Measurements from ENCODE around the gene AMBRA1.
"Not testable (repeated sequence)": the region's sequence is repeated elsewhere in the genome, so short reads cannot be mapped to it uniquely, and the experiment has no call there.

AMBRA1 gene

DNA sequence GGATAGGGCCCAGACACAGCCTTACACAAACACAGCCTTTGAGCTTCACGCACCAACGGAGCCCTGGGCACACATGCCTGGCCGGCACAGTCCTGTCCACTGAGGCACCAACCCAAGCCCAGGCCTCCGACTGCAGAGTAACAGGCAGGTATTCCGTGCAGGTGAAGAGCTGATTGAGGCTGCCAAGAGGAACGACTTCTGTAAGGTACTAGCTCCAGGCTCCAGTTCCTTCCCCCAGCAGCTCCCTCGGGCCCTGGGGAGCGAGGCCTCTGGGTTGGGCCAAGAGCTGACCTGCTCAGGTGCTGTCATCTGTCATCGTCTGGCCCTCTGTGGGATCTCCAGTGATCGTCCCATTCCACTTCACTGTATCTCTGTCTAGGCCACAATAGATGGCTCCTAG lies 215.5 kb downstream of the AMBRA1 start:
- no peak for DNase-seq

DNA sequence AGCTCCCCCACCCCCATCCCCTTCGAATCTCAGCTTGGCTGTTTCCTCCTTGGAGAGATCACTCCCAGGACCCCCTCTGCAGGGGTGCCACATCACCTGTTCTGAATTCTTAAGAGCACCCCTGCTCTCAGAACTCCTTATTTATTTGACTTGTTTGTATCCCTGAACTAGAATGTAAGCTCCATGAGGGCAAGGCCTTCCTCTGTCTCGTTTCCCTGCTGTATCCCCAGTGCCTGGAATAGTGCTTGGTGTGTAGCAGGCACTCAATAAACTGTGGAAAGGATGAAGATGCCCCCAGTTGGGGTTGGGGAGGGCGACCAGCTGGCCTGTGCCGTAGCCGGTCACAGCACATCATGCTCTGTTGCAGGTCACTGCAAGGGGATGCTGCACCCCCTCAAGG lies 216.0 kb downstream of the AMBRA1 start:
- no peak for DNase-seq

DNA sequence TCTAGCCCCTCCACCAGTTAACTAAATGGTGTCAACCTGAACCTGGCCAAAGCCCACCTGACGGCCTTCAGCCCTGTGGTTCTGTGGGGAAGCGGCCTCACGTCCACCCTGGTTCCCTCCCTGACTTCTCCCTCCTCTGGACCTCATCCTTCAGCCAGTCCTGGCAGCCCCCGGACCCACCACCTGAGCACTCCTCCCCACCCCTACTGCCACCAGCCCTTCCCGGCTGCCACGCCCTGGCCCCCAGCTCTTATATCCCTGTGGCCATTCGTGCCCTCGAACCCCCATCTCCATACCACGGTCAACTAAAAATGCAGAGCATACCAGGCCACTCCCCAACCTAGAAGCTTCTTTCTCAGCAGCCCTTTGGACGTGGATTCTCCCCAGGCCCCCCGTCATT lies 216.5 kb downstream of the AMBRA1 start:
- DNase-seq, result no peak

DNA sequence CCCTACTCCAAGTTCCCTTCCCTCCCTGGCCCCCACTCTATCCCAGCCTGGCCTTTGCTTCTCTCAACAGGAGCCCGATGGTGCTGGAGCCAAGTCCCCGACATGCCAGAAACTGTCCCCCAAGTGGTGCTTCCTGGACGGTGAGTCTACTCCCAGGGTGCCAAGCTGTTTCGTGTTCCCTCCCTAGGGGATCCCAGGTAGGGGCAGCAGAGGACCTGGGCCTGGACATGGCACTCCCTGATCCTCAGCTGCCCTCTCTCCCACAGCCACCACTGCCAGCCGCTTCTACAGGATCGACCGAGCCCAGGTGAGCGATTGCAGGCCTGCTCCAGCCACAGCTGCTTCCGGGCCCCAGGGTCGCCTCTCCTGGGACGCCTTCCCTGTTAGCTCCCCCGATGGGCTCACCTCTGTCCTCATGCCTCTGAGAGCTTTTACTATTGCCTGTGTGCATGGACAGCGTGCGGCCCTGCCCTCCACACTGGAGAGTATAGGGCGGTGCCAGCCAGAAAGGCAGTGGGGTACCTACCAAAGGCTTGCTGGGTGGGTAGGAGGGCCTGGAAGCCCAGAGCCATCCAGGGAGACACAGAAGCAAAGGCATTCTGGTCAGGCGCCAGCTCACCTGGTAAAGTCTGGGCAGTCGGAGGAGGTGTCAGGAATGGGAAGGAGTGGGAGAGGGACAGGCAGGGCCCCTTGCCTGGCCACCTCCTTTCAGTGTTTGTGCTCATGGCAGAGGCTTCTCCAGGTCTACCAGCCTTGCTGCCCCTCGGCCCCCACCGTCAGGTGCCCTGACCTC lies 217.4 kb downstream of the AMBRA1 start:
- no peak for DNase-seq

DNA sequence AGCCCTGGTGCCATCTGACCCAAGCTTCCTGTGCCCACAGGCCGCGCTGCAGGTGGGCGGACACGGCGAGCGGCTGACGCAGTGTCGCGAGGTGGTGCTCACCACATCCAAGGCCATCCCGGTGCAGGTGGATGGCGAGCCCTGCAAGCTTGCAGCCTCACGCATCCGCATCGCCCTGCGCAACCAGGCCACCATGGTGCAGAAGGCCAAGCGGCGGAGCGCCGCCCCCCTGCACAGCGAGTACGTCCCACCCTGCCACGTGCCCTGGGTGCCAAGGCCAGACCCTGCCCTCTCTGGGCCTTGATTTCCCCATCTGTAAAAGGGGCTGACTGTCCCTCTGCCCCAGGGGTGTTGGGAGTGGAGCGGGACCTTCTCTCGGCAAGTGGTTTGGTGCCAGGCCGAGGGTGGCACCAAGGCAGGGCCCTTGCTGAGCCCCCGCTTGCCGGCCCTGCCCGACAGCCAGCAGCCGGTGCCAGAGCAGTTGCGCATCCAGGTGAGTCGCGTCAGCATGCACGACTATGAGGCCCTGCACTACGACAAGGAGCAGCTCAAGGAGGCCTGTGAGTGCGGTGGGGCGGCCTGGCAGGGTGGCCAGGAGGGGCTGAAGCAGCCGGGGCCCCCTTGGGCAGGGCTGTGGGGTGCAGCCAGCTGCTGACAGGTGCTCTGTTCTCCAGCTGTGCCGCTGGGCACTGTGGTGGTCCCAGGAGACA lies 218.3 kb downstream of the AMBRA1 start:
- DNase-seq, result no peak

DNA sequence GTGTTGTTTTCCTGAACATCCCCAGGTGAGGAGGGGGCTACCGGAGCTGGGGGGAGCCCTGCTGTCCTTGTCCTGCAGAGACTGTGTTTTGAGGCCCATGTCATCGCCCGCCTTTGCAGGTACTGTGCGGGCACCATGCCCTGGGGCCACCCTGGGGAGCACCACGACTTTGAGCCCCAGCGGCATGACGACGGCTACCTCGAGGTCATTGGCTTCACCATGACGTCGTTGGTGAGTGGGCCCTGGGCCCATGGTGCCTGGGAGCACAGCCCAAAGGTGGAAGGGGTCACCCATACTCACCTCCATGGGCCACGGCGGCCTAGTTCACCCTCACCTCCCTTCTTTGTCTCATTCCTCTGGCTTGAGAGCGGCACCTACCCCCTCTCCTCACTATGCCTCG lies 219.0 kb downstream of the AMBRA1 start:
- DNase-seq, result no peak

DNA sequence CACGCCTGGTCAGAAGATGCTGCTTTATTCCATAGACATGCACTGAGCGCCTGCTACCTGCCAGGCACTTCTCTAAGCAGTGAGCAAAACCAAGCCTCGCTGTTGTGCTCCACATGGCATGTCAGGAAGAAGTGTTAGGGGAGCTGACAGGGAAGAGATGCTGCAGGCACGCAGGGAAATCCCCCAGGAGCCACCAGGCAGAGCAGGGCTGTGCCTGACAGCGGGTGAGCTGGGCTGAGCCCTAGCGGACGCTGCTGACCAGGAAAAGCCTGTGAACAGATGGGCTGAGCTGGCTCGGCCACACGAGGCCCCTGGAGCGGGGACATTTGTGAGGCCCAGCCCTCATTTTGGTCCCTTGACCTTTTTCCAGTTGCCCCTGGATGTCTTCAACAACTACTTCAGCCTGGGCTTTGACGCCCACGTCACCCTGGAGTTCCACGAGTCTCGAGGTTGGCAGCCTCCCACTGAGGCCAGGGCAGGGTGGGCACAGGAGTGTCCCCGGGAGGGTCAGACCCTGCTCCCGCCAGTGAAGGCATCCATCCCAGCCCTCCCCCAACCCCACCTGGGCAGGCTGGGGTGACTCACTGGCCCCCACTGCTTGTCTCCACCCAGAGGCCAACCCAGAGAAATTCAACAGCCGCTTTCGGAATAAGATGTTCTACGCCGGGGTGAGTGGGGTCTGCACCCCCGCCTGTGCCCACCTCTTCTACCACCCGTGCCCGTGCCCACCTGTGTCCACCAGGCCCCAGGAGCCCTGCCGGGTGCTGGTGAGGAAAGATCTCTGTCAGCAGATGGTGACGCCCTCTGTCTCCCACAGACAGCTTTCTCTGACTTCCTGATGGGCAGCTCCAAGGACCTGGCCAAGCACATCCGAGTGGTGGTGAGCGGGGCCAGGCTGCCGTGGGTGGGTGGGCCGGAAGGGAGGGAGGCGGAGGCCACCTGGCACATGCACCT lies 219.8 kb downstream of the AMBRA1 start:
- DNase-seq, result no peak

DNA sequence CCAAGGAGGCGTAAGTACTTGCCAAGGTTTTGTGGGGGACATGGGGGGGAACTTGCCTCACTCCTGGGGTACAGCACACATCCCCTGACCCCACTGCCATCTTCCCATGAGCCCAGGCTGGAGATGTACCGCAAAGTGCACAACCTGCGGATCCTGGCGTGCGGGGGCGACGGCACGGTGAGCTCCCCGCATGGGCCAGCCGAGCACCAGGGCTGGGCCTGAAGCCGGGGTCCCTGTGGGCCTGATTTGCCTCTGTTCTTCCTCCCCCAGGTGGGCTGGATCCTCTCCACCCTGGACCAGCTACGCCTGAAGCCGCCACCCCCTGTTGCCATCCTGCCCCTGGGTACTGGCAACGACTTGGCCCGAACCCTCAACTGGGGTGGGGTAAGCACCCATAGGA lies 221.3 kb downstream of the AMBRA1 start:
- not testable (repeated sequence) for DNase-seq

DNA sequence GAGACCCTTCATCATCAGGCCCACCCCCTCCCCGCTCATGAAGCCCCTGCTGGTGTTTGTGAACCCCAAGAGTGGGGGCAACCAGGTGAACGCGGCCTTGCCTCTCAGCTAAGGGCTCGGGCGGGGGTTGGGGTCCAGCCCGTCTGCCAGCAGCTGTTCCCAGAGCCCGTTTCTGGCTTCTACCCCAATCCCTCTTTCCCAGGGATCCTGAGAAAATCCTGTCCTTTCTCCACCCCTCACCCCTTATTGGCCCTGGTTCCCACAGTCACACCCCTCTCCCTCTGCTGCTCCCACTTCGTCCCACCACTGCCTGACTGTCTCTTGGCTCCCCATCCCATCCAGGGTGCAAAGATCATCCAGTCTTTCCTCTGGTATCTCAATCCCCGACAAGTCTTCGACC lies 221.7 kb downstream of the AMBRA1 start:
- no peak for DNase-seq

DNA sequence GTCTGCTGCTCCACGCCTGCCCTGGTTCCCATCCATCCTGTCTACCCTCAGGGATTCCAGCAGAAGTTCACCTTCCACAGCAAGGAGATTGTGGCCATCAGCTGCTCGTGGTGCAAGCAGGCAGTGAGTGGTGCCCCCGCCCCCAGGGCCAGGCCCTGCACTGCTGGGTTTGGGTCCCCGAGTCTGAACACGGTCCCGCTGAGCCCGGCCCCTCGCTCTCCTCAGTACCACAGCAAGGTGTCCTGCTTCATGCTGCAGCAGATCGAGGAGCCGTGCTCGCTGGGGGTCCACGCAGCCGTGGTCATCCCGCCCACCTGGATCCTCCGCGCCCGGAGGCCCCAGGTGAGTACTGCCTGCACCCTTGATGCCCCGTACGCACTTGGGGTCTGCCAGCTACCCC lies 222.6 kb downstream of the AMBRA1 start:
- DNase-seq, result not testable (repeated sequence)

DNA sequence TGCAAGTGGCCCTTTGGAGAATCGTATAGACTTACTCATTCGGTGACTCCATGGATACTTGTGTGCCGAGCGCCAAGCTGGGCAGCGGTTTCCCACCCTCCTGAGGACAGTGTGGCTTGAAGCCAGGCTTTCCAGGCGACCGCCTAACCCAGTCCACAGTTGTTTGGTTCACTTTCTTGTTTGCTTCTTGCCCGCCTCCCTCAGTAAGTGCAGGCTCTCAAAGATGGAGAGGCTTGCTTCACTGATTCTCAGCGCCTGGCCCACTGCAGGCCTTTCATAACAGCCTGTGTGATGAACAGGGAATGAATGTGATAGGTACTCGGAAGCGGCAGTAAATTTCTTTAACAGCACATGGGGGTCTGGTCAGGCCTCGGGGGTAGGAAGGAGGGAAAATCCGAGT lies 223.6 kb downstream of the AMBRA1 start:
- no peak for DNase-seq

DNA sequence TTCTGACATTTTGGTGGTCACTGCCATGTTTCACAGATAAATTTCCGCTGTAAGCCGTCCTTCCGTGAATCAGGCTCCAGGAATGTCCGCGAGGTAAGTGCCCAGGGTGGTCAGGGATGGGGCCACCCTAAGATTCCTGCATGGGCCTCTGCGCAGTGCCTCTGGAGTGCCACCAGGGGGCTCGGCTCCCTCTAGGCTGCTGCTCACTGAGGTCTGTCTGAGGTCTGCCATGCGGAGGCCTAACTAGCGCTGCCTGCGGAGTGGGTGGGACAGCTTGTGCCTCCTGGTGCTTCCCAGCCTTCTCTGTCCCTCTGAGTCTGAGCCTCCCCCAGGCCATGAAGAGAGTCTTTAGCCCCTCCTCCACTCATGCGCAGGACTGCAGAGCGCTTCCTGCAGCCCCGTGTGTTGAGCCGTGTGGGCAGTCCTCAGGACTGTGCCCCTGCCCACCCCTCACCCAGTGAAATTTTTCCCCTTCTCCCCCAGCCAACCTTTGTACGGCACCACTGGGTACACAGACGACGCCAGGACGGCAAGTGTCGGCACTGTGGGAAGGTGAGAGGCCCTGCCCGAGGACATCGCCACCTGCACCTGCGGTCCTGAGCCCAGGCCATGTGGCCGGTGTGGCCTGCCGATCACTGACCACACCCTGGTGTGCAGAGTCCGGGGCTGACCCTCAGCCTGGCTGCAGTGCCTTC lies 224.2 kb downstream of the AMBRA1 start:
- DNase-seq, result peak; percentile 91

DNA sequence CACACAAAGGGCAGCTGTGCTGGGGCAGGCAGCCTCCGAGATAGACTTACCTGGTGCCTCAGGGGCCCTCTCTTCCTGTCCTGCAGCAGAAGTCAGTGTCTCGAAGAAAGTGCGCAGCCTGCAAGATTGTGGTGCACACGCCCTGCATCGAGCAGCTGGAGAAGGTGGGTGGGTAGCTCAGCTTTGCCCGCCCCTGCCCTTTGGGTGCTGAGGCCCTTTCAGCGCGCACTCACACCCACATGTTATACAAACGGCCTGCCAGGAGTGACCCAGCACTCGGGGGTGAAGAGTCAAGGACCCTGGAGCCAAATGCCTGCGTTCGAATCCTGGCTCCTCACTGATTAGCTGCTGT lies 225.9 kb downstream of the AMBRA1 start:
- DNase-seq, result no peak

DNA sequence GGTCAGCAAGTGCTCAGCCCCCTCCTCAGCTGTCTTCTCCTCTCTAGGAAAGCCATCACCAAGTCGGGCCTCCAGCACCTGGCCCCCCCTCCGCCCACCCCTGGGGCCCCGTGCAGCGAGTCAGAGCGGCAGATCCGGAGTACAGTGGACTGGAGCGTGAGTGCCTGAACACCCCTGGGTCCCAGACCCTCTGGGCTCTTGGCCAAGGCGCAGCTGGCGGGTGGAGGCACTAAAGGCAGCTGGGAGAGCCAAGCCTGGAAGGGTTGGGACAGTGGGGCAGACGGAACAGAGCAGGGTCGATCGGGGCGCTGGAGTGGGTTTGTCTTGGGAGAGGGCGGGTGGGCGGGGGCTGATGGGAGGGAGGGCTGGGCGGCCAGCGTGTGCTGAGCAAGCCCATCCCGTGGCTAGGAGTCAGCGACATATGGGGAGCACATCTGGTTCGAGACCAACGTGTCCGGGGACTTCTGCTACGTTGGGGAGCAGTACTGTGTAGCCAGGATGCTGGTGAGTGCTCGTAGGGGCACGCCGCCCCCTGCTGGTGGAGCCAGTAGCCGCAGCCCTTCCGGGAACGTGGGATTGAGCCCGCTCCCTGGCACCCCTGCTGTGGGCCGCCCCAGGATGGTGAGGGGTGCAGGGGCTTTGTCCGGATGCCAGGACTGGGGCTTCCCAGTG lies 226.4 kb downstream of the AMBRA1 start:
- DNase-seq, result no peak

DNA sequence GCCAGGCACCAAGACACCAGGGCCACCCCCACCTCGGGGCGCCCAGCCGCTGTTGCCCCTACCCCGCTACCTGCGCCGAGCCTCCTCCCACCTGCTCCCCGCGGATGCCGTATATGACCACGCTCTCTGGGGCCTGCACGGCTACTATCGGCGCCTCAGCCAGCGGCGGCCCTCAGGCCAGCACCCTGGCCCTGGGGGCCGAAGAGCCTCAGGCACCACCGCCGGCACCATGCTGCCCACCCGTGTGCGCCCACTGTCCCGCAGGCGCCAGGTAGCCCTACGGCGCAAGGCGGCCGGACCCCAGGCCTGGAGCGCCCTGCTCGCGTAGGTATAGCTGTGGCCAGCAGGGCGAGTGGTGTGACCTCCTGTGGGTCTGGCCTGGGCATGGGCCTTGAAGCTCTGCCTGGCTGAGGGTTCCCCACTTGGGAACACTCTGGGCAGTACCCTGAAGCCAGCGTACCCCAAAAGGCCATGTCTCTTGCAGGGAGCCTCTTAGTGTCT lies 227.1 kb downstream of the AMBRA1 start:
- DNase-seq, result no peak

DNA sequence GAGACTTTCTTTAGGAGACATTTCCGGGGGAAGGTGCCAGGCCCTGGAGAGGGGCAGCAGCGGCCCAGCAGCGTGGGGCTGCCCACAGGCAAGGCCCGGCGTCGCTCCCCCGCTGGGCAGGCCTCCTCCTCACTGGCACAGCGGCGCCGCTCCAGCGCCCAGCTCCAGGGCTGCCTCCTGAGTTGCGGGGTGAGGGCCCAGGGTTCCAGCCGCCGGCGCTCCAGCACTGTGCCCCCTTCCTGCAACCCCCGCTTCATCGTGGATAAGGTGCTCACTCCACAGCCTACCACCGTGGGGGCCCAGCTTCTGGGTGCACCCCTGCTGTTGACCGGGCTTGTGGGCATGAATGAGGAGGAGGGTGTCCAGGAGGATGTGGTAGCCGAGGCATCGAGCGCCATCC lies 227.6 kb downstream of the AMBRA1 start:
- no peak for DNase-seq

DNA sequence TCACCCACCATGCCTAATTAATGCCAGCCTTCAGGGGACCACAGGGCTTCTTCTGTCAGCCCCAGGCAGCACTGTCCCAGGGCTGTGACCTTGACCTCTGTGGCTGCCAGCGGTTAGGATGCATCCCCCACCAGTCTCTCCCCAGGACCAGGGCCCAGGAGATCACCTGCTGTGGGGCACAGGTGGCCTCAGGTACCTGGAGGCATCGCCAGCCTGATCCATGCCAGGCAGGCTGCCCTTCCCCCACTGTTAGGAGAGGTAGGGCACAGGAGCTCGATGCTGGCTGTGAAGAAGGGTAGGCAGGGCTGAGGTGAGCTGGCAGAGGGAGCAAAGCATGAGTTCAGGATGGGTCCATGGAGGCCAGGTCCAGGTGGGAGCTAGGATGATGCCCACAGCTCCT lies 229.0 kb downstream of the AMBRA1 start:
- DNase-seq, result no peak

DNA sequence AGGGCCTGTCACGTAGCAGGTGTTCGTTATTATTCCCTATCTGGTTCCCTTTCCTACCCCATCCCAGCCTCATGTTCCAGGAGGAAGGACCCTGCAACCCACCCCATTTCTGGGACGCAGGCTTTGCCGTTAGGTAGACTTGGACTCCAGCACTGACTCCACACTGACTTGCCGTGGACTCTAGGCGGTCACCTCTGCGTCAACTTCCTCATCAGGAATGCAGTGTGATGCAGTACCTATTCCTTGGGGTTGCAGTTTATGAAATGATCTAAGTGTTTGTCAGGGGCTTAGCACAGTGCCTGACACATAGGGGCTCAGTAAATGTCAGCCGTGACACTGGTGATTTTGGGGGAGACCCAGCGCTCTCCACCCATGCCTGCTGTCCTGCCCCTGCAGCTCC lies 229.8 kb downstream of the AMBRA1 start:
- no peak for DNase-seq

DNA sequence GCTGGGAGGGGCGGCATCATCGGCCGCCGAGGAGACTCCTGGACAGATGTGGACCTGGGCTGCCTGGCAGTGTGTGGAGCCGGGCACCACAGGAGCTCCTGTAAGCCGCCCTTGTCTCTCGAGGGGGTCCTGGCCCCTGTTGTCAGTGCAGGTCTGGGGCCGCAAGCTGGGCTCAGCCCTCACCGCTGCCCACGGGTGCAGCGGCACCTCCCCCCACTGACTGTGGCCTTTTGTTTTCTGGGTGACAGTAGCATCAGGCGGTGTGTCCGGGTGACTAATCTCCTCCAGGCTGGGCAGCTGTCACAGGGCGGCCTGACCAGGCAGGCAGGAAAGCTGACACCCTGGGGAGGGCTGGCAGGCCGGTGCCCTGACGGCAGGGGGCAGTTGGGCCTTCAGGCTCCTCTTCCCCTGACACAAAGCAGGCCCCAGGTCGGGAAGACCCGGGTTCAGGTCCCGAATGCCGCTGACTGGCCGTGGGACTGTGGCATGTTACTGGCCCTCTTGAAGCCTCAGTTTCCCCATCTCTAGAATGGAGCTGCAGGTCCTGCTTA lies 230.3 kb downstream of the AMBRA1 start:
- DNase-seq, result no peak

DNA sequence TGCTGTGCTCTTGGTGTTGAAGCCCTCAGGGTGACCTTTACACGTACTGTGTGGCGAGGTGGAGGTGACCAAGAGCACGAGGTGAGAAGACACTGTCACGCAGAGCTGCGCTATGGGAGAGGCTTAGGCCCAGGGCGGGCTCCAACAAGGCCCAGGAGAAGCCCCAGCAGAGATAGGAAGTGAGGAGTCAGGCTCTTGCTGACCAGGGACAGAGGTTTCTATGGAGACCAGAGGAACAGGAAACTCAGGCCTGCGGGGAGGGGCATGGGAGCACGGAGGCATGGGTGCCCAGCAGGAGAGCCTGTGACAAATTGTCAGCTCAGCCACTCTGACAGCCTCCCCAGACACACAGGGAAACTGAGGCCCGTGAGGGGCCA lies 230.8 kb downstream of the AMBRA1 start:
- peak; percentile 62 for DNase-seq

DNA sequence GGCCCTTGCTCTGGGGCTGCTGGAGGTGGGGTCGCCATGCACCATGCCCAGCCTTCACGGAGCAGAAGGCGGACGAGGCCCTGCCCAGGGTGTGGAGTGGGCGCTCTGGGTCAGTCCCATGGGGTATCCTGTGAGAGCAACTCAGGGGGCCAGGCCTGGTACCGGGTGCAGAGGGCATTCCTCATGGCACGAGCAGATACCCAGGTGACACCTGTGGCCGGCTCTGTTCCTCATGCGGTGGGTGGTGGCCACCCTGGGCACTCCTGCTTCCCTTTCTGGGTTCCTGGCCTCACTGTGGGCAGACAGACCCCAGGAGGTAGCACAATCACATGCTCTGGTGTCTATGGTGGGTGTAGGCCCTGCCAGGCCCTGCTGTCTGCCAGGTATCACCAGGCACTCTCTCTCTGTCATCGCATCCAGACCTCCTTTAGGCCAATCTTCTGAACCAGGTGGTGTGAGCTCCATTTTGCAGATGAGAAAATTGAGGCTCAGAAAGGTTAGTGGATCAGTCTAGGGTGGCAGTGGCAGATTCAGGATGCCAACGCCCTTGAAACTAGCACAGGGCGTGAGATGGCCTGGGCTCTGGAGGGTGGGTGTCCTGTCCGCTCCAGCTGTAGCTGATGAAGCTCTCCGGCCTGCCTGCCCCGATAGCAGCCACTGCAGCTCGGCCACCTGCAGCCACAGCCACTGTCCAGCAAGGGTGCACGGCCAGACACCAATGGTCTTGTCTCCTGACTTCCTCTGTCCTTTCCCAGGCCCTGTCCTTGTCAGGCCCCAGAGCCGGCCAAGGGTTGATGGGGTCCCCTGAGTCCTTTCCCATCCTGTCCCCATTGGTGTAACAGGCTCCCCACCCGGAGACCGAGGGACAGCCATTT lies 231.4 kb downstream of the AMBRA1 start:
- no peak for DNase-seq
